HCT116 (cell line): ENCODE results near the gene FLRT1. TPM values are rescaled to one million over a fixed set of nuclear protein-coding genes. Genes with fewer than 3 reads are reported as not detected.

Experiments used
- ATAC-seq: fragments of 200-7000 bp; cut with Tn5 transposase; 2 replicates; pipeline ENCODE4 v1.9.1; 2020; ENCODE audit warnings: mild to moderate bottlenecking, moderate library complexity
- BruUV-seq: library from RNA; stranded (reverse); fragments of 400-500 nt; replicated peaks from 2 replicates; lab custom pipeline; 2021; lab: Mats Ljungman, UMichigan
- CTCF ChIA-PET: fragments of 300-600 bp; sonication (Branson Sonifier 250); formaldehyde crosslinking; loops from one replicate; lab custom pipeline; 2021; ENCODE audit warnings: antibody characterized with exemption; lab: Charles Lee
- POLR2A ChIA-PET: fragments of 300-600, 350-600 bp; sonication (Branson Sonifier 250); formaldehyde crosslinking; loops from one replicate; lab custom pipeline; 2021; ENCODE audit warnings: antibody characterized with exemption; lab: Charles Lee
- RAD21 ChIA-PET, 2 experiments: fragments of 300-600 bp; sonication (Branson Sonifier 250); formaldehyde crosslinking; loops; one replicate each; lab custom pipeline; 2023; ENCODE audit warnings: low total read pairs in 2 of 2; ENCODE audit not compliant: uncharacterized antibody in 2 of 2, unreplicated experiment in 2 of 2, low non-redundant PET in 1 of 2; lab: Charles Lee
- DNase-seq: peaks from one replicate; pipeline ENCODE4 v3.0.0-alpha.2; 2010; ENCODE audit warnings: low read depth, low spot score
- H2AFZ ChIP-seq: fragments of 200-600 bp; shearing (Covaris generic), sonication (generic); 2 replicates; pipeline ENCODE4 v1.6.1; 2017; ENCODE audit warnings: low read depth, mixed run types, mixed read lengths, antibody characterized with exemption, low read length; ENCODE audit not compliant: poor library complexity, severe bottlenecking
- H3K27ac ChIP-seq: 2 replicates; pipeline ENCODE4 v1.5.1; 2012; ENCODE audit warnings: low read depth, low read length
- H3K27me3 ChIP-seq: fragments of 200-600 bp; sonication (generic); 2 replicates; pipeline ENCODE4 v1.6.1; 2016; ENCODE audit warnings: mixed run types, low read length, mixed read lengths; ENCODE audit not compliant: insufficient read depth
- H3K36me3 ChIP-seq, 2 experiments: fragments of 200-500 bp in 1 of 2; fragments of 200-600 bp in 1 of 2; sonication (Bioruptor generic) in 1 of 2; sonication (generic) in 1 of 2; 2 replicates each; pipeline versions ENCODE4 v1.5.1 to v1.6.1; 2014 to 2016; ENCODE audit warnings: low read length in 2 of 2, inconsistent platforms in 1 of 2, mixed read lengths in 1 of 2, mixed run types in 1 of 2; ENCODE audit not compliant: insufficient read depth in 2 of 2, control insufficient read depth in 1 of 2
- H3K4me1 ChIP-seq, 2 experiments: fragments of 200-600 bp in 1 of 2; sonication (generic) in 1 of 2; 2 replicates each; pipeline versions ENCODE4 v1.5.1 to v1.6.1; 2012 to 2017; ENCODE audit warnings: low read length in 2 of 2, inconsistent platforms in 1 of 2, mild to moderate bottlenecking in 1 of 2, mixed read lengths in 1 of 2, mixed run types in 1 of 2, moderate library complexity in 1 of 2; ENCODE audit not compliant: insufficient read depth in 2 of 2, control insufficient read depth in 1 of 2
- H3K4me2 ChIP-seq: fragments of 200-600 bp; sonication (generic); 2 replicates; pipeline ENCODE4 v1.6.1; 2017; ENCODE audit warnings: mixed run types, low read length, mixed read lengths
- H3K4me3 ChIP-seq, 2 experiments: fragments of 200-600 bp in 1 of 2; sonication (generic) in 1 of 2; replicated peaks in 1 of 2; 2 replicates each; pipeline ENCODE4 v1.5.1; 2011 to 2016; ENCODE audit warnings: low read length in 2 of 2, control low read depth in 1 of 2, low read depth in 1 of 2, mild to moderate bottlenecking in 1 of 2, mixed read lengths in 1 of 2, mixed run types in 1 of 2
- H3K79me2 ChIP-seq: fragments of 200-600 bp; sonication (generic); 2 replicates; pipeline ENCODE4 v1.6.1; 2017; ENCODE audit warnings: mild to moderate bottlenecking, mixed run types, low read length, moderate library complexity, mixed read lengths; ENCODE audit not compliant: insufficient read depth
- H3K9ac ChIP-seq: fragments of 200-600 bp; sonication (generic); 2 replicates; pipeline ENCODE4 v1.6.1; 2016; ENCODE audit warnings: low read length, mixed read lengths
- H3K9me2 ChIP-seq: fragments of 200-600 bp; sonication (generic), shearing (Covaris generic); 2 replicates; pipeline ENCODE4 v1.6.1; 2017; ENCODE audit warnings: mixed run types, mild to moderate bottlenecking, moderate library complexity; ENCODE audit not compliant: insufficient read depth
- H3K9me3 ChIP-seq, 2 experiments: fragments of 200-500 bp in 1 of 2; fragments of 200-600 bp in 1 of 2; sonication (Bioruptor generic) in 1 of 2; sonication (generic) in 1 of 2; 2 replicates each; pipeline ENCODE4 v1.6.1; 2014 to 2017; ENCODE audit warnings: low read length in 2 of 2, mixed read lengths in 2 of 2, inconsistent platforms in 1 of 2, low read depth in 1 of 2, mild to moderate bottlenecking in 1 of 2, mixed run types in 1 of 2, moderate library complexity in 1 of 2; ENCODE audit not compliant: control insufficient read depth in 1 of 2, insufficient read depth in 1 of 2
- H4K20me1 ChIP-seq: fragments of 200-600 bp; sonication (generic), shearing (Covaris generic); 2 replicates; pipeline ENCODE4 v1.6.1; 2017; ENCODE audit warnings: mixed run types, mild to moderate bottlenecking, moderate library complexity; ENCODE audit not compliant: insufficient read depth
- CEBPB ChIP-seq: IDR thresholded peaks from 2 replicates; pipeline ENCODE4 v1.6.1; 2012; ENCODE audit warnings: low read depth
- EGR1 ChIP-seq: IDR thresholded peaks from 2 replicates; pipeline ENCODE4 v1.6.1; 2012; ENCODE audit warnings: low read depth
- ELF1 ChIP-seq: IDR thresholded peaks from 2 replicates; pipeline ENCODE4 v1.6.1; 2012; ENCODE audit warnings: low read depth, borderline replicate concordance
- EZH2 ChIP-seq: fragments of 200-600 bp; sonication (generic); IDR thresholded peaks from 2 replicates; pipeline ENCODE4 v1.6.1; 2017; ENCODE audit warnings: antibody characterized with exemption, mixed run types
- FOSL1 ChIP-seq: IDR thresholded peaks from 2 replicates; pipeline ENCODE4 v1.6.1; 2012; ENCODE audit warnings: low read depth
- POLR2A ChIP-seq: IDR thresholded peaks from 2 replicates; pipeline ENCODE4 v1.7.0; 2011; ENCODE audit warnings: borderline replicate concordance; ENCODE audit not compliant: insufficient read depth, insufficient read length; ENCODE audit errors: extremely low read depth
- SP1 ChIP-seq: IDR thresholded peaks from 2 replicates; pipeline ENCODE4 v1.6.1; 2012; ENCODE audit warnings: low read depth
- YY1 ChIP-seq: IDR thresholded peaks from 2 replicates; pipeline ENCODE4 v1.6.1; 2011; ENCODE audit warnings: low read length, low read depth, moderate library complexity, mild to moderate bottlenecking; ENCODE audit not compliant: insufficient replicate concordance; ENCODE audit errors: extremely low read depth
- intact Hi-C: fragments of 100-400 bp; cut with micrococcal nuclease; formaldehyde crosslinking; loops from 2 replicates; pipeline ENCODE4 v1.10.0; 2022
- total RNA-seq: library from RNA; stranded (reverse); gene quantifications from one replicate; pipeline ENCODE4 v1.2.1, GENCODE V29; 2021; ENCODE audit not compliant: unreplicated experiment
- TF ChIP-seq, protein P1 (sequence below): IDR thresholded peaks from 2 replicates; pipeline ENCODE4 v1.6.1; 2012; ENCODE audit warnings: low read depth
- TF ChIP-seq, protein P2 (sequence below): IDR thresholded peaks from 2 replicates; pipeline ENCODE4 v1.6.1; 2012
- TF ChIP-seq, protein P3 (sequence below): IDR thresholded peaks from 2 replicates; pipeline ENCODE4 v1.6.1; 2012

FLRT1 gene
- total RNA-seq, 1 experiment from 2014 or later, result 0.15 TPM

DNA sequence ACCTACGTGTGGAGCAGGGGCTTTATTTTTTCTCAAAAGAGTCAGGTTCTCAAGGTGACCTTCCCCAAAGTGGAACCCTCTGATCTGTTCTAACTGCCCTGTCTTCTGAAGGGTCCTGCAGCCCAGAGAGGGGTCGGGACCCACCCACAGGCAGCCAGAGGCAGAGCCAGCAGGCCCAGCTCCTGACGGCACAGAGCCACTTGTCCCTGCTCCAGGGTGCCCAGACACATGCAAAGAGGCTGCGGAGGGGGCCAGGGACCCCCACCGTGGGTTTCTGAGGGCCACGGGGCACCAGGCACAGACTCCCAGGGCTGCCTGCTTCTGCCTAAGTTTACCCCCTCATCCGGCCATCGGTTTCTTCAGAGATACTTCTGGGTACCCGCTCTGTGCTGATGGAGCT, 37.1 kb downstream of the FLRT1 start:
- no peaks in the 10 kb centered on the region for H3K9me2 ChIP-seq
- no peak for ATAC-seq
- no peaks in the 10 kb centered on the region for H4K20me1 ChIP-seq
- no peak overlapping the region for H3K4me2 ChIP-seq
- no peaks in the 10 kb centered on the region for H3K79me2 ChIP-seq
- intact Hi-C loops, result no loop called here
- H3K9me3 ChIP-seq, result no peaks in the 10 kb centered on the region
- no peak for DNase-seq
- H2AFZ ChIP-seq, result no peak overlapping the region
- ChIA-PET RAD21 (no interaction called here), CTCF (no interaction called here), POLR2A (no interaction called here)
- H3K9ac ChIP-seq, result no peak overlapping the region
- no peak for TF ChIP-seq POLR2A
- no peaks in the 10 kb centered on the region for H3K36me3 ChIP-seq
- H3K27me3 ChIP-seq, result no peaks in the 10 kb centered on the region
- no TSS peak for BruUV-seq
- H3K4me3 ChIP-seq, result no peak overlapping the region
- peaks cover 0 to 3% of the 10 kb centered on the region in 2 experiments; a peak in 1 of 4 replicates for H3K4me1 ChIP-seq
- H3K27ac ChIP-seq, result no peak overlapping the region

DNA sequence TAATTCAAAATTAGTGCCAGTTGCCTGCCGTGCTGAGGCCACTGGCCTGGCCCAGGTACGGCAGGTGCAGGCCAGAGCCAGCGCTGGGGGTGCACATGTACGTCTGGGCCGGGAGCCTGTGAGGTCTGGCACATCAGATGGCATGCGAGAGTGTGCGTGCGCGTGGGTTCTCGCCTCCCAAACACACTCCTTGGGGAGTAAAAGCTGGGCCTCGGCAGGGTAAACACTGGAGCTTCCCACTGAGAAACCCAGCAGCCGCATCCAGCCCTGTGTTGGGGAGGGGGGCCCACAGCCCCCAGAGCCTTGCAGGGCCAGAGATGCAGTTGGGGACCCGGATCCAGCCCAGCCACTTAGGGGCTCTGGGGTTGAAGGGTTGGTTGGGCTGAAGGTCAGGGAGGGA, 37.8 kb downstream of the FLRT1 start:
- TF ChIP-seq ELF1 (no peak), EGR1 (no peak), POLR2A (no peak), CEBPB (no peak), YY1 (no peak), SP1 (no peak), FOSL1 (no peak), EZH2 (no peak)
- TF ChIP-seq, protein P1, sequence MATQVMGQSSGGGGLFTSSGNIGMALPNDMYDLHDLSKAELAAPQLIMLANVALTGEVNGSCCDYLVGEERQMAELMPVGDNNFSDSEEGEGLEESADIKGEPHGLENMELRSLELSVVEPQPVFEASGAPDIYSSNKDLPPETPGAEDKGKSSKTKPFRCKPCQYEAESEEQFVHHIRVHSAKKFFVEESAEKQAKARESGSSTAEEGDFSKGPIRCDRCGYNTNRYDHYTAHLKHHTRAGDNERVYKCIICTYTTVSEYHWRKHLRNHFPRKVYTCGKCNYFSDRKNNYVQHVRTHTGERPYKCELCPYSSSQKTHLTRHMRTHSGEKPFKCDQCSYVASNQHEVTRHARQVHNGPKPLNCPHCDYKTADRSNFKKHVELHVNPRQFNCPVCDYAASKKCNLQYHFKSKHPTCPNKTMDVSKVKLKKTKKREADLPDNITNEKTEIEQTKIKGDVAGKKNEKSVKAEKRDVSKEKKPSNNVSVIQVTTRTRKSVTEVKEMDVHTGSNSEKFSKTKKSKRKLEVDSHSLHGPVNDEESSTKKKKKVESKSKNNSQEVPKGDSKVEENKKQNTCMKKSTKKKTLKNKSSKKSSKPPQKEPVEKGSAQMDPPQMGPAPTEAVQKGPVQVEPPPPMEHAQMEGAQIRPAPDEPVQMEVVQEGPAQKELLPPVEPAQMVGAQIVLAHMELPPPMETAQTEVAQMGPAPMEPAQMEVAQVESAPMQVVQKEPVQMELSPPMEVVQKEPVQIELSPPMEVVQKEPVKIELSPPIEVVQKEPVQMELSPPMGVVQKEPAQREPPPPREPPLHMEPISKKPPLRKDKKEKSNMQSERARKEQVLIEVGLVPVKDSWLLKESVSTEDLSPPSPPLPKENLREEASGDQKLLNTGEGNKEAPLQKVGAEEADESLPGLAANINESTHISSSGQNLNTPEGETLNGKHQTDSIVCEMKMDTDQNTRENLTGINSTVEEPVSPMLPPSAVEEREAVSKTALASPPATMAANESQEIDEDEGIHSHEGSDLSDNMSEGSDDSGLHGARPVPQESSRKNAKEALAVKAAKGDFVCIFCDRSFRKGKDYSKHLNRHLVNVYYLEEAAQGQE, result no peak
- TF ChIP-seq, protein P2, sequence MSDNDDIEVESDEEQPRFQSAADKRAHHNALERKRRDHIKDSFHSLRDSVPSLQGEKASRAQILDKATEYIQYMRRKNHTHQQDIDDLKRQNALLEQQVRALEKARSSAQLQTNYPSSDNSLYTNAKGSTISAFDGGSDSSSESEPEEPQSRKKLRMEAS, result no peak
- TF ChIP-seq, protein P3, sequence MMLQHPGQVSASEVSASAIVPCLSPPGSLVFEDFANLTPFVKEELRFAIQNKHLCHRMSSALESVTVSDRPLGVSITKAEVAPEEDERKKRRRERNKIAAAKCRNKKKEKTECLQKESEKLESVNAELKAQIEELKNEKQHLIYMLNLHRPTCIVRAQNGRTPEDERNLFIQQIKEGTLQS, result no peak
- Histone ChIP-seq H3K27me3 (no peaks in the 10 kb centered on the region), H3K4me3 (no peak overlapping the region), H4K20me1 (no peaks in the 10 kb centered on the region), H3K4me1 (peaks cover 0 to 3% of the 10 kb centered on the region in 2 experiments; a peak in 1 of 4 replicates), H3K9me3 (no peaks in the 10 kb centered on the region), H3K79me2 (no peaks in the 10 kb centered on the region), H3K36me3 (no peaks in the 10 kb centered on the region), H3K4me2 (no peak overlapping the region), H3K27ac (no peak overlapping the region), H3K9me2 (no peaks in the 10 kb centered on the region), H3K9ac (no peak overlapping the region), H2AFZ (no peak overlapping the region)
- CTCF ChIA-PET, result no interaction called here
- RAD21 ChIA-PET, result no interaction called here
- POLR2A ChIA-PET, result no interaction called here
- intact Hi-C loops, result no loop called here
- BruUV-seq, result no TSS peak
- ATAC-seq (no peak), DNase-seq (no peak)
